ENCODE results near the gene CCSER1. TPM values are rescaled to one million over a fixed set of nuclear protein-coding genes. Genes with fewer than 3 reads are reported as not detected.
"Not testable (repeated sequence)": the region's sequence is repeated elsewhere in the genome, so short reads cannot be mapped to it uniquely, and the experiment has no call there.

CCSER1 gene
- total and polyA plus RNA-seq, 4 donors: 3.5 to 66.1 (median 14.5) TPM

DNA sequence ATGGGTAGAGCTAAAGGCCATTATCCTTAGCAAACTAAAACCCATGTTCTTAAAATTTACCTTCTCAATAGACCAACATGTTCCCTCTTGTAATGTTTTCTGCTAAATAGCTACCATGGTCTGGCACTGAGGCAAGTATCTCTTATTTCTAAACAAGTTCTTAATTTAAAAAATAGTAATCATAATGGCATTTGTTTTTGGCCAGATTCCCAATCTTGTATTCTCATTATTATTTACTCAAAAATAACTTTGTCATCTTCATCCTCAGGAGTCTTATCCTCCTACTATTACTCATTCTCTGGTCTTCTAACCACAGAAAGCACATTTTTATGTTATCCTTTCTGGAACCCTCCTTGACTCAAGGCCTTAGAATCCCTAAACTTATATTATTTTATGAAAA lies 931.2 kb downstream of the CCSER1 start:
- no peaks in the 10 kb centered on the region for H3K36me3 ChIP-seq (ENCODE audit: control insufficient read depth, insufficient read depth, low read length)
- no peak overlapping the region for H3K4me3 ChIP-seq (ENCODE audit: low read depth, low read length)
- no peaks in the 10 kb centered on the region for H3K27me3 ChIP-seq (ENCODE audit: control insufficient read depth, insufficient read depth, low read length)
- H3K4me1 ChIP-seq (ENCODE audit: control insufficient read depth, insufficient read depth, low read length): no peaks in the 10 kb centered on the region
- no peak overlapping the region for H3K27ac ChIP-seq (ENCODE audit: low read depth, low read length)
- no peak for DNase-seq (ENCODE audit: low read depth in 4 of 6, low spot score in 6 of 6)
- no peaks in the 10 kb centered on the region for H3K9me3 ChIP-seq (ENCODE audit: control insufficient read depth, insufficient read depth, low read length)

GRCh38 chr4:91064157-91064853 lies 937.1 kb downstream of the CCSER1 start:
- no peaks in the 10 kb centered on the region for H3K9me3 ChIP-seq (ENCODE audit: control insufficient read depth, insufficient read depth, low read length)
- no peaks in the 10 kb centered on the region for H3K36me3 ChIP-seq (ENCODE audit: control insufficient read depth, insufficient read depth, low read length)
- WGBS (ENCODE audit: insufficient coverage): no CpG with 5 or more reads among the region's 2 CpGs
- DNase-seq (ENCODE audit: low read depth in 4 of 6, low spot score in 6 of 6): peak; percentile 48 to 95 (median 64)
- no peaks in the 10 kb centered on the region for H3K4me1 ChIP-seq (ENCODE audit: control insufficient read depth, insufficient read depth, low read length)
- H3K27ac ChIP-seq (ENCODE audit: low read depth, low read length): peak overlapping the region; percentile 72
- H3K4me3 ChIP-seq (ENCODE audit: low read depth, low read length): no peak overlapping the region
- H3K27me3 ChIP-seq (ENCODE audit: control insufficient read depth, insufficient read depth, low read length): no peaks in the 10 kb centered on the region

DNA sequence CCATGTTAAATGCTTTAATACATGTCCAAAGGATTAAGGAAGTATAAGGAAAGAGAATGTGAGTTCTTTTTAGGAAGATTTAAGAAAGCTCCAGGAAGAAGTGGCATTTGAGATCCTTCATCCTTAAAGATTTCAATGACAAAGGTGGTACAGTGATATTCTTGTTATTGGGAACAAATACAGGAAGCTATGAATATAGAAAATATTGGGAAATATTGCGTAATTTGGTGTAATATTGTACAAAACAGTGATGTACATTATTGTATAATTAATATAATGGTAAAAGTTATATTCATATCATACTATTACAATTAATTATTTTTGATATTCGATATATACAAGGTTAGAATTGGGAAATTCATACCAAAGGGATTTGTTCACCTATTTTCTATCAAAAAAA lies 937.9 kb downstream of the CCSER1 start:
- Histone ChIP-seq H3K4me1 (ENCODE audit: control insufficient read depth, insufficient read depth, low read length) (no peaks in the 10 kb centered on the region), H3K36me3 (ENCODE audit: control insufficient read depth, insufficient read depth, low read length) (no peaks in the 10 kb centered on the region), H3K27me3 (ENCODE audit: control insufficient read depth, insufficient read depth, low read length) (no peaks in the 10 kb centered on the region), H3K9me3 (ENCODE audit: control insufficient read depth, insufficient read depth, low read length) (no peaks in the 10 kb centered on the region), H3K4me3 (ENCODE audit: low read depth, low read length) (no peak overlapping the region), H3K27ac (ENCODE audit: low read depth, low read length) (no peak overlapping the region)
- WGBS (ENCODE audit: insufficient coverage): no CpG with 5 or more reads among the region's 2 CpGs
- no peak for DNase-seq (ENCODE audit: low read depth in 4 of 6, low spot score in 6 of 6)

- DNase-seq (ENCODE audit: low read depth in 4 of 6, low spot score in 6 of 6): no peak
- Histone ChIP-seq H3K4me3 (ENCODE audit: low read depth, low read length) (no peak overlapping the region), H3K4me1 (ENCODE audit: control insufficient read depth, insufficient read depth, low read length) (no peaks in the 10 kb centered on the region), H3K9me3 (ENCODE audit: control insufficient read depth, insufficient read depth, low read length) (no peaks in the 10 kb centered on the region), H3K27me3 (ENCODE audit: control insufficient read depth, insufficient read depth, low read length) (no peaks in the 10 kb centered on the region), H3K36me3 (ENCODE audit: control insufficient read depth, insufficient read depth, low read length) (no peaks in the 10 kb centered on the region), H3K27ac (ENCODE audit: low read depth, low read length) (no peak overlapping the region)
- no CpG with 5 or more reads among the region's 3 CpGs for WGBS (ENCODE audit: insufficient coverage)
Measured at GRCh38 chr4:91070736-91071135, 943.5 kb downstream of the CCSER1 start.

GRCh38 chr4:91076147-91076546 lies 949.0 kb downstream of the CCSER1 start:
- H3K4me3 ChIP-seq (ENCODE audit: low read depth, low read length): no peak overlapping the region
- no peaks in the 10 kb centered on the region for H3K27me3 ChIP-seq (ENCODE audit: control insufficient read depth, insufficient read depth, low read length)
- no peaks in the 10 kb centered on the region for H3K36me3 ChIP-seq (ENCODE audit: control insufficient read depth, insufficient read depth, low read length)
- H3K27ac ChIP-seq (ENCODE audit: low read depth, low read length): no peak overlapping the region
- DNase-seq (ENCODE audit: low read depth in 4 of 6, low spot score in 6 of 6): no peak
- peaks cover 1% of the 10 kb centered on the region for H3K9me3 ChIP-seq (ENCODE audit: control insufficient read depth, insufficient read depth, low read length)
- H3K4me1 ChIP-seq (ENCODE audit: control insufficient read depth, insufficient read depth, low read length): no peaks in the 10 kb centered on the region

GRCh38 chr4:91085961-91086360 lies 958.8 kb downstream of the CCSER1 start:
- peak in 2 of 6 donors; percentile 18 to 45 for DNase-seq (ENCODE audit: low read depth in 4 of 6, low spot score in 6 of 6)
- Histone ChIP-seq H3K36me3 (ENCODE audit: control insufficient read depth, insufficient read depth, low read length) (no peaks in the 10 kb centered on the region), H3K9me3 (ENCODE audit: control insufficient read depth, insufficient read depth, low read length) (peaks cover 2% of the 10 kb centered on the region), H3K4me1 (ENCODE audit: control insufficient read depth, insufficient read depth, low read length) (no peaks in the 10 kb centered on the region), H3K27ac (ENCODE audit: low read depth, low read length) (no peak overlapping the region), H3K27me3 (ENCODE audit: control insufficient read depth, insufficient read depth, low read length) (no peaks in the 10 kb centered on the region), H3K4me3 (ENCODE audit: low read depth, low read length) (no peak overlapping the region)
- 64% methylated on average over 2 of the region's 2 CpGs for WGBS (ENCODE audit: insufficient coverage)

DNA sequence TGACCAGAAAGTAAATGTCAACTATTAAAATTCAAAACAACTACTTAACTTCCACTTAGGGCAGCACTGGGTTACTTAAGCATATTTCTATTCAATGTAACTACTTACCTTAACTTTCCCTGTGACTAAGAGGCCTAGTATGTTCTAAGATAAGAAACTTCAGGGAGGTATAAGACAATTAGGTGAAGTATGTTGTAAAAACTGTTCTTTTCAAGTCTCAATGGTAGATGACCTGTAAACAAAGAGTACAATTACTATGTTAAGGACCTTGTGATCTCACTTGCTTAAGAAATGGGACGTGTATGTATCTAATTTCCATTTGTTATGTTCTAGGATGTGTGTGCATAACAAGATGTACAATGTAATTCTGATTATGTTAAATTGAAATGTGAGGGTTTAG lies 960.5 kb downstream of the CCSER1 start:
- no peaks in the 10 kb centered on the region for H3K36me3 ChIP-seq (ENCODE audit: control insufficient read depth, insufficient read depth, low read length)
- H3K4me1 ChIP-seq (ENCODE audit: control insufficient read depth, insufficient read depth, low read length): no peaks in the 10 kb centered on the region
- no peak overlapping the region for H3K27ac ChIP-seq (ENCODE audit: low read depth, low read length)
- no peak overlapping the region for H3K4me3 ChIP-seq (ENCODE audit: low read depth, low read length)
- WGBS (ENCODE audit: insufficient coverage): no CpG with 5 or more reads among the region's 1 CpG
- peaks cover 2% of the 10 kb centered on the region for H3K9me3 ChIP-seq (ENCODE audit: control insufficient read depth, insufficient read depth, low read length)
- no peaks in the 10 kb centered on the region for H3K27me3 ChIP-seq (ENCODE audit: control insufficient read depth, insufficient read depth, low read length)
- DNase-seq (ENCODE audit: low read depth in 4 of 6, low spot score in 6 of 6): no peak

GRCh38 chr4:91089178-91089577 lies 962.0 kb downstream of the CCSER1 start:
- H3K9me3 ChIP-seq (ENCODE audit: control insufficient read depth, insufficient read depth, low read length): peaks cover 2% of the 10 kb centered on the region
- no peak overlapping the region for H3K27ac ChIP-seq (ENCODE audit: low read depth, low read length)
- H3K4me3 ChIP-seq (ENCODE audit: low read depth, low read length): no peak overlapping the region
- no peaks in the 10 kb centered on the region for H3K27me3 ChIP-seq (ENCODE audit: control insufficient read depth, insufficient read depth, low read length)
- no peaks in the 10 kb centered on the region for H3K36me3 ChIP-seq (ENCODE audit: control insufficient read depth, insufficient read depth, low read length)
- 67% methylated on average over 1 of the region's 3 CpGs for WGBS (ENCODE audit: insufficient coverage)
- H3K4me1 ChIP-seq (ENCODE audit: control insufficient read depth, insufficient read depth, low read length): no peaks in the 10 kb centered on the region
- DNase-seq (ENCODE audit: low read depth in 4 of 6, low spot score in 6 of 6): no peak

DNA sequence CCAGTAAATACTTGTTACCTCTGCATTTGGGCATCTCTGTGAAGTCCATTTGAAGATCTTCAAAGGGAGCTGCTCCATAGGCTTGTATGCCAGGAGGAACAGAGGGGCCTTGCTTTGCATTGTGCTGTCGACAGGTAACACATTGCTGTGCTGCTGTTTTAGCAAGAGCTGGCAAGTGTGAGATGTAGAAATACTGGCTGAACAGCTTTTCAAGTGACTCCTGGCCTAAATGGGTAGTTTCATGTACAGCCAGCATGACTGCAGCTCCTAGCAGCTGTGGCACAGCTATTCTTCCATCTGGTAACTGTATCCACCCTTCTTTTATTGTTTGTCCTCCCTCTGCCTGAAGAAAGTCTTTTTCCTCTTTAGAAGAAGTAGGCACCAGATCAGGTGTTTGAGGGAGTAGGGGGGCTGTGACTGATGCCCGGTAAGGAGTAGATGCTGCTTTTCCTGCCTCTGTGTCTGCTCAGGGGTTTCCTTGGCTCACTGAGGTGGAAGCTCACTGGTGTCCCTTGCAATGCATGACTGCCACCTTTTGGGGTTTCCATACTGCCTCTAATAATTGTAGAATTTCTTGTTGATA lies 965.3 kb downstream of the CCSER1 start:
- 100% methylated on average over 1 of the region's 2 CpGs for WGBS (ENCODE audit: insufficient coverage)
- peaks cover 2% of the 10 kb centered on the region for H3K9me3 ChIP-seq (ENCODE audit: control insufficient read depth, insufficient read depth, low read length)
- no peak overlapping the region for H3K27ac ChIP-seq (ENCODE audit: low read depth, low read length)
- H3K4me1 ChIP-seq (ENCODE audit: control insufficient read depth, insufficient read depth, low read length): no peaks in the 10 kb centered on the region
- H3K27me3 ChIP-seq (ENCODE audit: control insufficient read depth, insufficient read depth, low read length): no peaks in the 10 kb centered on the region
- DNase-seq (ENCODE audit: low read depth in 4 of 6, low spot score in 6 of 6): no peak
- H3K36me3 ChIP-seq (ENCODE audit: control insufficient read depth, insufficient read depth, low read length): no peaks in the 10 kb centered on the region
- no peak overlapping the region for H3K4me3 ChIP-seq (ENCODE audit: low read depth, low read length)

DNA sequence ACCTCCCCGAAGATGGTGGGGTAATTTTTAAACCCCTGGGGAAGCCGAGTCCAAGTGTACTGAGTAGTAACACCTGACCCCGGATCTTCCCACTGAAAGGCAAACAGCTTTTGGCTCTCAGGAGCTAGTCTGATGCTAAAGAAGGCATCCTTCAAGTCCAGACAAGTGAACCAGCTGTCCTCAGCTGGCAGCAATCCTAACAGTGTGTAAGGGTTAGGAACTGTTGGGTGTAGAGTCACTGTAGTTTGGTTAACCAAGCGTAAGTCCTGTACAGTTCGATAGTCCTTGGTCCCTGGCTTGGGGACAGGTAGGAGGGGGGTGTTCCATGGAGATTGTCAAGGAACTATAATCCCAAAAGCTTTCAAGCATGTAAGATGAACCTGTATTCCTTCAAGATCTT lies 967.0 kb downstream of the CCSER1 start:
- H3K9me3 ChIP-seq (ENCODE audit: control insufficient read depth, insufficient read depth, low read length); H3K4me1 ChIP-seq (ENCODE audit: control insufficient read depth, insufficient read depth, low read length); H3K27me3 ChIP-seq (ENCODE audit: control insufficient read depth, insufficient read depth, low read length); H3K4me3 ChIP-seq (ENCODE audit: low read depth, low read length); H3K27ac ChIP-seq (ENCODE audit: low read depth, low read length); DNase-seq (ENCODE audit: low read depth in 4 of 6, low spot score in 6 of 6); H3K36me3 ChIP-seq (ENCODE audit: control insufficient read depth, insufficient read depth, low read length): not testable (repeated sequence)
- 98% methylated on average over 5 of the region's 5 CpGs for WGBS (ENCODE audit: insufficient coverage)

Measured in spinal cord (tissue), 10 donors.